NOMO-1 treated with DMSO at 0.1 percent for 48 hours (cell line): Measurements from ENCODE around the gene MOB3B.

ENCODE experiments used
- DNase-seq: peaks from one replicate; lab custom pipeline; 2025; ENCODE audit not compliant: unreplicated experiment; lab: John Stamatoyannopoulos, UW

Gene MOB3B

DNA sequence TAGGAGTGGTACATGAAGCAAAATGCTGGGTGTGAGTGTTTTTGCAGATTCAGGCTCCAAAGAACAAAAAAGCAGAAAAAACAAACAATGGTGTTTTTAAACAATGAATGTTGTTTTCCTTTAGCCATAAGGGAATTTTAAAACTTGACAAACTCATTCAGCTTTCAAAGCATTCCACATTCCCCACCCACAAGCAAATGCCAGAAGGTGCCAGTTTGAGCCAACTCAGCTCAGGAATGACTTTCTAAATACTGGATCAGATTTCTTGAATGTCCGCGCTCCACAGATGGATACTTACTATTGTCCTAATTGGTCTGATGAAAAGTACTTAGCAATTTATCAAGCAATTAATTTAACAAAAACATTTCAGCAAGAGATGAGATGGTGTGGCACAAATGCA, 12.9 kb upstream of the MOB3B start:
- no peak for DNase-seq

DNA sequence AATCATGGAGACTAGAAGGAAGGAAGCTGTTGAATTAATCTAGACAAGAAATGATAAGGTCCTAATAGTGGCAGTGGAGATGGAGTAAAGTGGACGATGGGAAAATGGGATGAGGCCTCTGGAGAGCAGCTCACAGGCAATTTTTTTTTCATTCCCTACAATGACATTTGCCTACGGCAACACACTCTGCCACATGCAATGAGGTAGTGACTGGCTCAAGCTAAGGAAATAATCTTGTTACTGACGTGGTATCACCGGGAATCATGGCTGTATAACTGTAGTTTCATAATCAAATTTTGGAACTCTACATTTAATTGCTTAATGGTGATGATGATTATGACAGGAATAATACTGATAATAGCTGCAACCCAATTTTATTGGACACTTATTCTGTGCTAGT, 12.1 kb upstream of the MOB3B start:
- DNase-seq, result no peak

DNA sequence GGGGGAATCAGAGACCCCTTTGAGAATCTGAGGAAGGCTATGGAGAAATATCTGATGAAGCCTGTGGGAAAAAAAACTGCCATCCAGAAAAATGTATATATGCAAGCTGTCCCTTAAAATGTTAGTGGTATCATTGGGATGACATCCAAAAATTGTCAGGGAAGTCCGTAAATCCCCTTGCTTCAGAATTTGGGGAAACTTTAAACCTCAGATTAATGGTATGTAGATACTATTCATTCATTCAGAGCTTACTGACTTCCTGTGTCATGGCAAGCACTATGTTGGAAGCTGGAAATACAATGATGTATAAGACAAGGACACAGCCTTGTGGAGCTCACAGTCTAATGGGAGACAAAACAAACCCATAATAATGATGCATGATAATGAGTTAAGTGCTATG, 10.9 kb upstream of the MOB3B start:
- DNase-seq, result no peak

DNA sequence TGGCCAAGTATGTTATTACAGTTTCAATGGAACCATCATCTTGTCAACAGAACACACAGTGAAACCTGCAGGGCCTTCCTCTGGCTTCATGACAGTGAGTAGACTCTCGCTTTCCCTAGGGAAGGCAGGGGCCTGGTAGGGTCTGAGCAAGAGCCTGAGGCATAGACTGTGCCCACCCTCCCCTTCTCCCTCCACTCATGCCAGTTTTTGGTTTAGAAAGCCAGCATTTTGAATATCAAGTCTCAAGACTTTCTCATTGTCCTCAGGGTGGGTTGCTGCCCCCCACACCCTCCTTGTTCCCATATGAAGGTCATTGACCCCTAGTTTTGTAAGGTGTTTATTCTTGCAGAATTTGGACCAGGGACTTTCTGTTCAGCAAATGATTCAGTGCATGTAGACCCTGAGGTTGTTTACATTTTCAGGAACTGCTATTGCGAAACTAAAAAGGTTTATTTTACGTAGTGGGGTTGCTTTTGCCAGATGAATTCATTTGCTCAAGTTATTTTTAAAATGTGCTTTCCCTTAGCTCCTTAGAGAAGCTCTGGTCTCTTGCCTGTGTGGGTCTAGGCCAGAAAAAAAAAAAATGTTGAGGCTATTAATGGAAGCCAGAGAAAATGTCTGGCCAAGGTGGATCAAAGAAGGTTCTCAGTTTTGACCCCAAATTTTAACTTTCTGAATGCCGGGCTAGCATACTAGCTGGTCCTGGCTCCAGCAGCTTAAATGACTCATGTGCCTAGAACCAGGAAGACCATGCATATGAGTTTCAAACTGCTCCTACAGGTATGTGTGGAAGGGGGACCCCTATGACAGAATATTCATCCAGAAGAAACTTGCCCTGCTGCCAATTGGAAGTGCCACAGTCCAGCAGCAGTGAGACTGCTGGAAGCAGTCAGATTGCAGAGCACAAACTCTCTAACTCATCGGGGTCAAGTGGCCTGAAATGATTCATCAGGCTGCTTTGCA, 10.1 kb upstream of the MOB3B start:
- DNase-seq, result no peak

DNA sequence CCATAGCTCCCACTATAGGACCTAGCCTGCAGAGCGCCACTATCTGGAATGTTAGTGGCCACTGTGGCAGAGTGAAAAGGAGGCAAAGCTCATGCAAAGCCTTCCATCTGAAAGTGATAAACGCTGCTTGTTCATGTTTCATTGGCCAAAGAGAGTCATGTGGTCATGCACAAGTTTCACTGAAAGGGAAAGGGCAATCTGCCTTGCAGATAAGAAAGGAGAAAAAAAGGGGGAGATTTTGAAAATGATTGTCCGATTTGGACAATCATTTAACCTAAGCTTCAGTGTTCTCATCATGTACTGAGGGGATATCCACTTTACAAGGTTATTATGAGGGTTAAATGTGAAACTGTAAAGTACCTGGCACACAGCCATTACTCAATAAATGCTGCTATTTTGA, 9.0 kb upstream of the MOB3B start:
- no peak for DNase-seq

DNA sequence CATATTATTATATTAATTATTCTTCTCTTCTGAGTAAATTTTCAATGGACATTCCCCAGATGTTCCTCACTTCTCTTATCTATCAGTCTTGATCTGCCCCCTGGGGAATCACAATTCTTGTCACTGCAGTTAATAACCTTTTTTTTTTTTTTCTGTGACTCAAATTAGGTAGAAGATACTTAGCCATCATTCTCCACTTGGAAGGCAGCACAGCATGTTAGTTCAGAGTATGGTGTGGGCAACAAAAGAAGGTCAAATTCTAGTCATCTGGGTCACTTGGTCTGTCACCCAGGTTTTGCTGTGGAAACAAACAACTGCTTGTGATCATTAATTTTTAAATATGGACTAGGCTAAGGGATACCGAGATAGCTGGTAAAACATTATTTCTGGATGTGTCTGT, 8.1 kb upstream of the MOB3B start:
- no peak for DNase-seq

DNA sequence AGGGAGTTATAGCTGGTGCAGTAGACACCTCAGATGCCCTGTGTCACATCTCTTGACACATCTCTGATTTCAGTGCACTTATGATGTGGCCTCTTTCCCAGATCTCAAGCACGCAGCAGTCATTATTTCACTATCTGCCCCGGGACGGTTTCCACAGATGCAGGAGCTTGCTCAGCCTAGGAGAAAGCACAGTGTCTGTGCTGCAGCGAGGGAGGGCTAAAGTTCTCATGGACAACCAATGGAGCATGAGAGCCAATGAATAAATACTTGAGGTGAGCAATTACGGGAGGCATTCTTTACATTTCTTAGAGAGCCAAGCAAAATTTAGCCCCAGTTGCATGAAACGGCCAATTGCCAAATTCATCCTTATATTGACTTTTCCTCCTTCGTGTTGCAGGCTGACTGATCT, 7.4 kb upstream of the MOB3B start:
- no peak for DNase-seq

DNA sequence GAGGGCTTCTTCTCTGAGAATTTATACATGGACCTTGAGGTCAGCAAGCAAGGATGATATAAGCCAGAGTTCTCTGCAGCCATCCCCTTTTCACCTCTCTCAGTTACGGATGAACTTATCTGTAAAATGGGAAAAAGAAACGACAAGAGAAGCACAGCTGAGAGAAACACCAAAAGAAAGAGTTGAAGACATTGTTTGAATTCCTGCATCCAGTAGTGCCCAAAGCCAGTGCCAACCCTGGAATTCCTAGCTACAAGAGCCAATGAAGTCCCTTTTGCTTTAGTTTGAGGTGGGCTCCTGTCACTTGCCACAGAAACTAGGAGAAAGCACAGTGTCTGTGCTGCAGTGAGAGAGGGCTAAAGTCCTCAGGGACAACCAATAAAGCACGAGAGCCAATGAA, 6.6 kb upstream of the MOB3B start:
- no peak for DNase-seq

DNA sequence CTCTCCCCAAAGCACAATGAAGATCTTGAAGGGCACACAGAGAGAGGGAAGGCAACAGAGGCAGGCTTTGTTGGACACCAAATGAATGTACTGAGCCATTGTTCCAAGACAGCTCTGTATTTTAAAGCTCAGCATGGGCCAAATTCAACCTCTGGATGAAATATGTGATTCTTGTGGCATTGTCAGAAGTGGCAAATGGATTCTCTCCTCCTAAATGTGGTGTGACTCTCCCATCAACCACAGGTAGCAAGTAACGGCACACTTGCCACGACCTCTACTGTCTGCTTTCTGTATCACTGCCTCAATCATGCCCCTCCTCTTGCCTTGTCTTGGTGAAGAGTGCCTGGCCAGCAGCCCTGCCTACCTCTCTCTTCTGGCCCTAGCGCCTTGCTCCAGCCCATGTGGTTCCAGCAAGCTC, 6.1 kb upstream of the MOB3B start:
- DNase-seq, result no peak

DNA sequence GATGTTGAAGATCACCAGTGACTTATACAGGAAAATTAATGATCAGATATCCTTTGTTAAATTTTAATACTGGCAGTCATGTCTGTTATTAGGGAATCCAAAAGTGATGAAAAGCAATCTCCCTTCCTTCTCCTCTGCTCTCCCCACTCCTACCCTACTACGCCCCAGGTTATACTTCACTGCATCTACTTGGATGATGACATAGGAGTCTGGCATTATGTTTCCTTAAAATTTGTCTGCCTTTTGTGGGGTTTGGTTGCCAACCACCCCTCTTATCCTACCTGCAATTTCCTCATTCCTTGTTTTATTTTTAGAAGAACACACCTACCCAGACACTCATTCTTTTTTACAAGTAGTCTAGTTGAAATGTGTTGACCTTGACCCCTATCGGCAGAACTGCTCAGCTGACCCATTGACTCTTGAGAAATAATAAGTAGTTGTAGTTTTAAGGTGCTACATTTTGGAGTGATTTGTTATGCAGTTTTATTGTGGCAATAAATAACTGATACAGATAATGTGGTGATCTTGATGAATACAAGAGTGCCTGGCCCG, 5.1 kb upstream of the MOB3B start:
- DNase-seq, result no peak

DNA sequence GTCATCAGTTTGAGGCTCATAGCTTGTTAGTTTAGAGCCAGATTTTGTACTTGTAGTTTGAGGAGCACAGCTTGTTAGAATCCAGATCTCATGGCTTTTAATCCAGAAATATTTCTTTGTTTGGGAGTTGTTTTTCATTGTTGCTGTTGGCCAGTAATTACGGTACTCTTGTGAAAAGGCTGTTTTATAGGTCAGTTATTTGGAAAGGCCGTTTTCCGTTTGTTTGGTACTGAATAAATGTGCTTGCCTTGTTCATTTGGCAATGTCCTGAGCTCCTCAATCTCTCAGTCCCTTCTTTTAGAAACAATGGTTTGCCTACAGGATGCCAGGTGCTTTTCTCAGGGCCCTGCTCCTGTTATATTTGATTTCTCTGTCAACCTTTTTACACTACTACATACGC, 4.5 kb upstream of the MOB3B start:
- DNase-seq, result no peak

DNA sequence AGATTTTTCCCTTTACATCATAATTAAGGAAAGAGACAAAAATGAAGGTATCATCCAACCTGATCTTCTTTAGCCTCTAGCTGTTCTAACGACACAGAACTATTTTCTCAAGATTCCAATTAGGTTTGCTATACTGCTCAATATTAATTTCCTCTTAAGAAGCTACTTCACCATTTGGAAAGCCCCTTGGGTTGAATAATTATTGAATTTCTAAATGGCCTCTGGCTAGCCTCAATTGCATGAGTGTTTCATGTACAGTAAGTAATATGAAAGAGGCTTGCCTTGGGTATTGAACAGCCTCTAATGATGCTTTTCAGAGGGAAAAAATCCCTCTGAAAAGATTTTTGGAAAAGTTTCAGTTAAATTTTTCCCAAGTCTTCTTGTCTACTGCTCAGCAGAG, 3.7 kb upstream of the MOB3B start:
- no peak for DNase-seq

DNA sequence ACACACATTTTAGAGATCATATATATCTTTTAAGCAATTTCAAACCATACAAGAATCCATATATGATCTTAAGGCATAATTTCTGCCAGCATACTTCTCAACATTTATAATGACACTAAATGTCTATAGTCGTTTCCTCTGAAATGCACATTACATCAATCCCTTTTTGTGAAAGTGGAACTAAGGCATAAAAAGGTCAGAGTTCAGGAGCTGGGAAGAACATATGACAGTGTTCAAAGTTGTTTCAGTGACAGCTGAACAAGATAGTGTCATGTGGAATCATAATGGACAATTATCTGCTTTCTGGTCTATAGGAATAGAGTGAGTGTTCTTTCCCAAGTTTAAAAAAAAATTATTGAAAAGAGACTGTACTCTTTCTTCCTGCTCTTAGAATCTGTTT, 2.4 kb upstream of the MOB3B start:
- no peak for DNase-seq

DNA sequence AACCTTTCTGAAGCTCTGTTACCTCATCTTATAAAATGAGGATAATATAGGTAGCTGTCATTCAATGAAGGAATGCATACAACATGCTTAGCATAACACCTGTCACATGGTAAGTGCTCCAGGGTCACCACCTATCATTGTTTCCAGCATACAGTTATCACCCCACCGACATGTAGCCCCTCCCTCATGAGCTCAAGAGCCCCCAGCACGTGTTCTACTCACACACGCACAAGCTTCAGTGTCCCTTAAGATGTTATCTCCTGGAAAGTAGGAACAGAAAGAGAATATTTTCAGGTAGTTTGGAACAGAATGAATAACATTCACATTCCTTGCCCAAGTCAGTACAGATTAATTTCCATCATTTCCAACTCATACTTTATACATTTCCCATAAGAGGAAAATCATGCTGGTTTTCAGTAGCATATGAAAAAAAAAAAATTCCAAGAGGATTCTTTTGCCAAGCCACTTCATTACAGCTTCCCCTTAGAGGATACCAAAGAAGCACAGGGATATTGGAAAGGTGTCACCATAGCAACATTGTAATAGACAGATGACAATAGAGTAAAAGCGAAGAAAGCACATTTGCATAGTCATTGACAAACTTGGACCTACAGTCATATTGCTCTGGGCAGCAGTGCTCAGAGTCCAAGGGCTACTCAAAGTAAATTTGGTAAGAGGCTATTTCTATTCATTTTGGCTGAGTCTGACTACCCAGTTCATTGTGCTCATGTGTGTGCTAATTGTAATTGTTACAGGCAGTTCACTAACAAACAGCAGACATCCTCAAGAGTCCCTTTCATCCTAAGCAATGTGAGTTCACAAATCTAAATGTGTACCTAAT, 1.5 kb upstream of the MOB3B start:
- no peak for DNase-seq

DNA sequence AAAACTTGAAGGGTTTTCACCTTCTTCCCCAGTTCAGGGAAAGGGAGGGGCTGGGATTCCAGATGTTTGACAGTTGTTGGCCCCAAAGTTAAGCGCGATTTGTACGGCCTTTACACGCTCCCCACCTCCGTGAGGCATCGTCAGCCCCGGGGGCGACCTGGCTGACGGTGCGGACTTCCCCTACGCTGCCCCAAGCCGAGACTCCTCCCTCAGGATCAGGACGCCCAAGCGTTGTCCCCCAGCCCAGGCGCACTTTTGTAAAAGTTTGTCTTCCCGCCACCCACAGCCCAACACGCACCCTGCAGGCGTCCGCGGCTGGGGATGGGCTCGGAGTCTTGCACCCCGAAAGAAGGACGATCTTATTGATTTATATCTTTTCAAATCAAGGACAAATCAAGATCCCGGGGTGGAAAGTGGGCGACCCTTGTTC, 713 bp downstream of the MOB3B start:
- no peak for DNase-seq

DNA sequence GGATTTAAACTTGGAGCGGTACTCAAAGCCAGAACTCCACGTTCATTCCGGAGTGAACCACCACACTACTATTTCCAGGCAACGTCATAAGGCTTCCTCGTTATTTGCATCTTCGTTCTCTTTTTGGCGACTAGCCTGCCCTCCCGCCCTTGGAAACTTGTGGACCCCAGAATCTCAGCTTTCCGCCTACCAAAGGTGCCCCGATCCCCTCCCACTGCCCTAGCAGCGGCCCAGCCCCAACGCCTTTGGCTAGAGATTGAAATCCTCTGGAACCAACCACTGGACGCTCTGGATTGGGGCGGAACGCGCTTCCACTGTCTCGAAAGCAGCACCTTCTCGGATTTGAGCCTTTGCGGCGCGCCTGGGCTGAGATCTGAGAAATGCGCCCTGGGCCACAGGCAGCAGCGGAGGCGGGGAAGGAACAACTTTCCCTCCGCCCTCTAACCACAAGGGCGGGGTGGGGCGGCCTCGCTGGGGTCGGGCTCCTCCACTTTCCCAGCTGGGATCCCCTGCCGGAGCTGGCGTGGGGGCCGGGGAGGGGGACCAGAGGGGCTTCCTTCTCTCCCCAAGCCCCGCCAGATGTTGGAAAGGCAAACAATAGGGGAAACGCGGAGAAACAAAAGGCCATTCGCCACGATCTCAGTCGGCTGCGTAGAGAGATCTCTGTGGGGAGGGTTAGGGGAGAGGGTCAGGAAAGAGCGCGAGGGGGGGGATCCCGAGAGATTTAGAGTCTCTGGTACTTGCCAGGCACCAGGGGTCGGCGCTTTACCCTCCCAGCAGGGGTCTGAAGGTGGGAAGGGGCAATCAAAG, 1.3 kb downstream of the MOB3B start:
- no peak for DNase-seq

DNA sequence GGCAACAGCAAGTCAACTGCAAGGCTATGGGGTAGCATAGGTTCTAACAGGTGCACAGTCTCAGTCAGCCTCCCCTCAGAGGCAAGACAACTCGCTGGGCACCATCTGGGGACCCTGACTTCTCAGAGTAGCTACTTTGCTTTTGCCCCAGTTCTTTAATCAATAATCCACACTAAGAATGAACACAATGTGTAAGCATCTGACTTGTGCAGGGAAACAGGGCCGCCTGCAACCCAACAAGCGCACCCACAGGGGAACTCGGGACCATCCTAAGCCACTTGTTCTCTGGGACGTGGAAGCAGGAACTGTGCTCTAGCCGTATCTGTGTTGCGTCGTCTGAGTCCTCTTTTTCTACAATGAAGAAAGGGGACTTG, 1.9 kb downstream of the MOB3B start:
- no peak for DNase-seq

DNA sequence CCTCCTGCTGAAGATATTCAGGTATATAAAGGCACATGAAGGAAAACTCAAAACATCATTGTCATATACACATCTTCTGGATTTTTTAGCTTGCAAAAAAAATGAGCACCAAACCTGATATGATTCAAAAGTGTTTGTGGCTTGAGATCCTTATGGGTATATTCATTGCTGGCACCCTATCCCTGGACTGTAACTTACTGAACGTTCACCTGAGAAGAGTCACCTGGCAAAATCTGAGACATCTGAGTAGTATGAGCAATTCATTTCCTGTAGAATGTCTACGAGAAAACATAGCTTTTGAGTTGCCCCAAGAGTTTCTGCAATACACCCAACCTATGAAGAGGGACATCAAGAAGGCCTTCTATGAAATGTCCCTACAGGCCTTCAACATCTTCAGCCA, 5.4 kb downstream of the MOB3B start, which contains the start of gene IFNK:
TSS of gene IFNK (plus strand) at position 55 of the 400 bp plus-strand sequence. CDS start at position 102, 47 bp downstream.
- no peak for DNase-seq

DNA sequence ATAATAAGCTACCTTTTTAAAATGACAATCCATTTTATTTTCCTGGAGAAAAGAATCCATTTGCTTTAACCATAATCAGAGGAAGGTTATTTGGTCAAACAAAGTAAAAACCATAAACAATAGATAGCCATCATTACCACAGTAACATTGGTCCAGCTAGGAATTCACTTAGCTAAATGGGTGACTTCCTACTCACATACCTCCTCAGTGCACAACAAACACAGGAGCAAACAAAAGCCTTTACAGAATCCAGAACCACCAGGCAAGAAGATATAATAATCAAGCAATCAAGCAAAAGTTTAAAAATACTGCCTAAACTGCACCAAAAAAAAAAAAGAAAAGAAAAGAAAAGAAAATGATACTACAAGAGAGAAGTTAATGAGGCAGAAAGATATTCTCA, 6.5 kb downstream of the MOB3B start:
- DNase-seq, result no peak

DNA sequence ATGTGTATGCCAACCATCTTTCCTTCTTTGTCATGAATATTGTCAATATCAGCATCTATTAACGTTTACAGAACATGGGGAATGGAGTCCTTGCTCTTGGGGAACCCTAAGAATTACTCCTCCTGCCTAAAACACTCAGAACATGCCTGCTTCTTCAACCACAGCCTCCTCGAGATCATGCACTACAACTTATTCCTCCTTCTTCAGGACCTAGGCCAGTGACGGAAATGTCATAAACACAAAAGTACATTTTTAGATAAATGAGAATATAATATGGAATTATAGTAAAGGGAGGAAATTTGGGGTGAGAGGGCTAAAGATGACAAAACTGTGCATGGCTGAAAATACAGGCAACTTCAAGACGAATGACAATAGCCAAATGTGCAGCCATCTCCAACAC, 8.6 kb downstream of the MOB3B start:
- DNase-seq, result no peak
